Hepatocyte (in vitro differentiated cells): ENCODE measurements around the gene METAP1D. TPM values are rescaled to one million over a fixed set of nuclear protein-coding genes. Genes with fewer than 3 reads are reported as not detected.

Source experiments
- DNase-seq: peaks from one replicate; pipeline ENCODE4 v3.0.0-alpha.2; 2016; ENCODE audit warnings: low spot score
- H2AFZ ChIP-seq: fragments of 200-600 bp; sonication (generic); 2 replicates; pipeline ENCODE4 v1.6.0; 2016; ENCODE audit warnings: antibody characterized with exemption, mild to moderate bottlenecking
- H3K27ac ChIP-seq: fragments of 200-600 bp; sonication (generic); 2 replicates; pipeline ENCODE4 v1.5.1; 2016; ENCODE audit warnings: mild to moderate bottlenecking
- H3K27me3 ChIP-seq: fragments of 200-600 bp; sonication (generic); 2 replicates; pipeline ENCODE4 v1.6.1; 2016
- H3K36me3 ChIP-seq: fragments of 200-600 bp; sonication (generic); replicated peaks from 2 replicates; pipeline ENCODE4 v1.5.1; 2016; ENCODE audit warnings: low read depth; ENCODE audit not compliant: insufficient read depth
- H3K4me1 ChIP-seq: fragments of 200-600 bp; sonication (generic); 2 replicates; pipeline ENCODE4 v1.5.1; 2016; ENCODE audit warnings: mild to moderate bottlenecking, moderate library complexity; ENCODE audit not compliant: insufficient read depth
- H3K4me2 ChIP-seq: fragments of 200-600 bp; sonication (generic); 2 replicates; pipeline ENCODE4 v1.6.0; 2016
- H3K4me3 ChIP-seq: fragments of 200-600 bp; sonication (generic); 2 replicates; pipeline ENCODE4 v1.5.1; 2016; ENCODE audit warnings: mild to moderate bottlenecking
- H3K79me2 ChIP-seq: fragments of 200-600 bp; sonication (generic); 2 replicates; pipeline ENCODE4 v1.6.0; 2017; ENCODE audit warnings: mild to moderate bottlenecking
- H3K9me2 ChIP-seq: fragments of 200-600 bp; sonication (generic); replicated peaks from 2 replicates; pipeline ENCODE4 v1.6.0; 2017; ENCODE audit warnings: mild to moderate bottlenecking; ENCODE audit not compliant: insufficient read depth
- H3K9me3 ChIP-seq: fragments of 200-600 bp; sonication (generic); 2 replicates; pipeline ENCODE4 v1.5.1; 2016; ENCODE audit warnings: low read depth, mild to moderate bottlenecking
- H4K20me1 ChIP-seq: fragments of 200-600 bp; sonication (generic); 2 replicates; pipeline ENCODE4 v1.6.0; 2016; ENCODE audit warnings: mild to moderate bottlenecking; ENCODE audit not compliant: insufficient read depth, poor library complexity, severe bottlenecking
- EZH2 ChIP-seq: fragments of 200-600 bp; sonication (generic); IDR thresholded peaks from 2 replicates; pipeline ENCODE4 v1.6.1; 2016; ENCODE audit warnings: antibody characterized with exemption, mild to moderate bottlenecking, borderline replicate concordance
- EZH2phosphoT487 ChIP-seq: fragments of 200-600 bp; sonication (generic); IDR thresholded peaks from one replicate; pipeline ENCODE4 v1.6.1; 2018; ENCODE audit warnings: antibody characterized with exemption, mild to moderate bottlenecking, low read depth, moderate library complexity; ENCODE audit not compliant: unreplicated experiment, severe bottlenecking
- WGBS: methylation state at CpG from one replicate; pipeline ENCODE4 v1.1.6; 2016; ENCODE audit warnings: low lambda C conversion rate; ENCODE audit errors: missing lambda C conversion rate; 5-methylcytosine and 5-hydroxymethylcytosine counted together
- polyA plus RNA-seq: library from polyadenylated mRNA; unstranded; fragments of >200 nt; fragmentation: Nextera tagmentation; extraction: Ambion mirVana; gene quantifications from 2 replicates; pipeline ENCODE4 v1.2.1, GENCODE V29; 2016
- total RNA-seq: library from RNA; depleted of rRNA; stranded (reverse); fragments of >200 nt; gene quantifications from 2 replicates; pipeline ENCODE4 v1.2.3, GENCODE V29; 2014
- TF ChIP-seq, protein P1 (sequence below): fragments of 200-600 bp; sonication (generic); IDR thresholded peaks from 2 replicates; pipeline ENCODE4 v1.5.1; 2016; ENCODE audit warnings: antibody characterized with exemption, mild to moderate bottlenecking; ENCODE audit not compliant: poor library complexity

The METAP1D gene
- total and polyA plus RNA-seq, 2 experiments from 2014 or later, result 2.8 to 6.0 TPM

DNA sequence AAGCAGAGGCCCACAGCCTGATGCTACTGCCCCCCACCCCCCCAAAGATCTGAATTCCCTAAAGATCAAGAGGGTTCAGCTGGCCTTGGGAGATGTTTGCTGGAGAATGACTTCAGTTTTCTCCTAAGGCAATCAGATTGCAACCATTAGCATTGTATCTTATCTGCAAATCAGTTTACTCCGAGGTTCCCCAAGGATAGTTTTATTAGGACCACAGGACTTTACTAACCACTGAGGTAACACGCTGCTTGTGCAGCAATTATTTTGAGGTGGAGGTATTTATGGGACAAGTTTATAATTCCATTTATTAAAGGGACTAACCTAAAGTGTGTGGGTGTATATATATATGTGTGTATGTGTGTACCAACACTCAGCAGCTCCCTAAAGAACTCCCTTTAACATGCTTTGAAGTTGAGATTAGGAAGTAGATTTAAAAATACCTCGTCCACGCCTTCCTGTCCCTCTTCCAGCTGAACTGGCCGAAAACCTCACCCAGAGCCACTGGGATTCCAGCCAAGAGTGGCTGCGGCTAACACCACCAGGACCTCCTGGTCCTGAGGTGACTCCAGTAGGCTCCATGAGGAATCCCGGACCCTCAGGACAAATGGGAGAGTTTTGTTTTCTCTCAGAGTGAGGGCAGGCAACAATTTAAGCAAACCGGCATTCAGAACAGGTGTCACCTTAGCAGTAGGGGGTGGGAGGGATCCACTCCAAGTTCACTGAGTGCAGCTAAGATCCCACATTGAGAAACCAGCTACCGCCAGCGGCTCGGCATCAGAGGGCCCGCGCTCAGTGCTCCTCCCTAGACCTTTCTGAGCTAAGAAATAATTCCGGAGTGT lies 82.6 kb downstream of the METAP1D start:
- H3K27ac ChIP-seq, result no peak overlapping the region
- H2AFZ ChIP-seq, result peak overlapping the region; percentile 35
- 5% methylated on average over 14 of the region's 14 CpGs for WGBS
- no peaks in the 10 kb centered on the region for H3K79me2 ChIP-seq
- H3K36me3 ChIP-seq, result no peaks in the 10 kb centered on the region
- H3K4me2 ChIP-seq, result no peak overlapping the region
- H4K20me1 ChIP-seq, result no peaks in the 10 kb centered on the region
- H3K9me3 ChIP-seq, result no peaks in the 10 kb centered on the region
- H3K4me1 ChIP-seq, result peaks cover 15% of the 10 kb centered on the region
- DNase-seq, result no peak
- H3K27me3 ChIP-seq, result peaks cover 98% of the 10 kb centered on the region
- no peaks in the 10 kb centered on the region for H3K9me2 ChIP-seq
- H3K4me3 ChIP-seq, result no peak overlapping the region
- TF ChIP-seq EZH2phosphoT487 (peak; percentile 92), EZH2 (no peak)

DNA sequence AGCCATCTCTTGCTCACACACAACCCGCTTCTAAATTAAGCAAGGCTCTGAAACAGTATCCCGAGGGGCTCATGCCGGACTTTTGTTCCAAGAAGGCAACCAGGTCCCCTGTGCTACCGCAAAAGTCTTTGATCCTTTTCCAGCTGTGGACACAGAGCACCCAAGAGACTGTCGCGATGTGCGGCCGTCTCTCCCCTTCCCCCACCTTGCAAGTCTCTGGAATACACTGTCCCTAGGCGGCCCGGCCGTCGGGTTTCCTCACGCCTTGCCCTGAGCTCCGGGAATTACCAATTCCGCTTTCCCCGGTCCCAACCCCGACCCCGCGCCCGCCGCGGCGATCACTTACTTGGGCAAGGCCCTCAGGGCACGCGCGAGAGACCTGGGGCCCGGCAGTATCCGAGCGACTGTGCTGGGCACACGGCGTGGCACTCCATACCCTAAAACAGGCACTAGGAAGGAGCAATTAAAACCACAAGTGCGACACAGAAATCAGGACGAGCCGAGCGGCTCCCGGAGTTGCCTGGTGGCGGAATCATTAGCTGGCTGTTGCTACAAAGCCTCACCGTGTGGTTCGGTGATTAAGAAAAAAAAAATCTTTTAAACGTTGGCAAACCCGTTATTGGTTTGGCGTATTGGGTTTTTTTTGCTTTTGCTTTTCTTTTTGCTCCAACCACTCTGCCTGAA lies 83.3 kb downstream of the METAP1D start:
- DNase-seq, result no peak
- Histone ChIP-seq H3K27ac (no peak overlapping the region), H3K27me3 (peaks cover 98% of the 10 kb centered on the region), H3K4me3 (no peak overlapping the region), H3K4me2 (no peak overlapping the region), H3K79me2 (no peaks in the 10 kb centered on the region), H3K9me2 (no peaks in the 10 kb centered on the region), H3K36me3 (no peaks in the 10 kb centered on the region), H2AFZ (peak overlapping the region; percentile 35), H4K20me1 (no peaks in the 10 kb centered on the region), H3K4me1 (peaks cover 15% of the 10 kb centered on the region), H3K9me3 (no peaks in the 10 kb centered on the region)
- TF ChIP-seq, protein P1, sequence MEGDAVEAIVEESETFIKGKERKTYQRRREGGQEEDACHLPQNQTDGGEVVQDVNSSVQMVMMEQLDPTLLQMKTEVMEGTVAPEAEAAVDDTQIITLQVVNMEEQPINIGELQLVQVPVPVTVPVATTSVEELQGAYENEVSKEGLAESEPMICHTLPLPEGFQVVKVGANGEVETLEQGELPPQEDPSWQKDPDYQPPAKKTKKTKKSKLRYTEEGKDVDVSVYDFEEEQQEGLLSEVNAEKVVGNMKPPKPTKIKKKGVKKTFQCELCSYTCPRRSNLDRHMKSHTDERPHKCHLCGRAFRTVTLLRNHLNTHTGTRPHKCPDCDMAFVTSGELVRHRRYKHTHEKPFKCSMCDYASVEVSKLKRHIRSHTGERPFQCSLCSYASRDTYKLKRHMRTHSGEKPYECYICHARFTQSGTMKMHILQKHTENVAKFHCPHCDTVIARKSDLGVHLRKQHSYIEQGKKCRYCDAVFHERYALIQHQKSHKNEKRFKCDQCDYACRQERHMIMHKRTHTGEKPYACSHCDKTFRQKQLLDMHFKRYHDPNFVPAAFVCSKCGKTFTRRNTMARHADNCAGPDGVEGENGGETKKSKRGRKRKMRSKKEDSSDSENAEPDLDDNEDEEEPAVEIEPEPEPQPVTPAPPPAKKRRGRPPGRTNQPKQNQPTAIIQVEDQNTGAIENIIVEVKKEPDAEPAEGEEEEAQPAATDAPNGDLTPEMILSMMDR, result no peak
- peak; percentile 100 for TF ChIP-seq EZH2
- TF ChIP-seq EZH2phosphoT487, result peak; percentile 90
- WGBS, result 5% methylated on average over 42 of the region's 42 CpGs

DNA sequence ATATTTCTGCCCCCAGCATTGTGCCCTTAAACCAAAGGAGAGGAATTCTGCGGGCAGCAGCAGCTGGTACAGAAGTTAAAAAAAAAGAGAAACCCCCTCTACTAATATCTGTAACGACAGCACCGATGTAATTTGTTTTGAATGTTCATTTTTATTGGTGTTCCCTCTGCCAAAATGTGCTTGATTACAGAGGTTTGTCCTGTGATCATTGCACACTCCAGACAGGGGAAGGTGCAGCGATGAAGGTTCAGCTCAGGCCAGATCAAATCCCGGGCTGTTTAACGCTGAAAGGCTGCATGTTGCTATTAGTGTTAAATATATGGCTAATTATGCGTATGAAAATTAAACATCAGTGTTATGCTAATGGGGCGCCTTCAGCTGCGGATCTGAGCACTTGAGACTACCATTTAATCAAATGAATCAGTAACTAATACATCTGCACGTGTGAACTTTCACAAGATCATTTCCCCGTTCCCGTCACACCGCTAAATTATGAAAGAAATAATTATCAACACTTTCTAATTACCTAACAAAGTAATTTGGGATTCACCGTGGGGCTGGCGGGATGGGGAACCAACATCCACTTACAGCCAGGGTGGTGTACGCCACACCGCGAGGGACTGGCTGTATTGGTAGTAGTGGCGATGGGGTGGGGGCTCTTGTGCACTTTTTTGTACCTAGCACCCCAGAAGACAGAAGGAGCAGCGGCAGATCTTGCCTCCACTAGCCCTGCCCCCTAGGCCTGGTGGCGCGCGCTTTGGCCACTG lies 84.1 kb downstream of the METAP1D start:
- Histone ChIP-seq H2AFZ (peak overlapping the region; percentile 35), H3K4me2 (peak overlapping the region; percentile 87)

More for the DNA sequence above, 84.1 kb downstream of the METAP1D start:
- H3K9me3 ChIP-seq, result no peaks in the 10 kb centered on the region
- WGBS, result 8% methylated on average over 23 of the region's 23 CpGs
- peaks cover 98% of the 10 kb centered on the region for H3K27me3 ChIP-seq
- TF ChIP-seq EZH2phosphoT487 (no peak), EZH2 (no peak)
- TF ChIP-seq, protein P1, result no peak
- no peaks in the 10 kb centered on the region for H4K20me1 ChIP-seq
- H3K9me2 ChIP-seq, result no peaks in the 10 kb centered on the region
- no peak for DNase-seq
- no peaks in the 10 kb centered on the region for H3K36me3 ChIP-seq
- H3K4me3 ChIP-seq, result no peak overlapping the region
- no peak overlapping the region for H3K27ac ChIP-seq
- H3K4me1 ChIP-seq, result peaks cover 15% of the 10 kb centered on the region
- H3K79me2 ChIP-seq, result no peaks in the 10 kb centered on the region
